ENCODE measurements around the gene SGCD. TPM values are rescaled to one million over a fixed set of nuclear protein-coding genes. Genes with fewer than 3 reads are reported as not detected.

SGCD gene
- total RNA-seq, 1 donor = 11.7 TPM

GRCh38 chr5:156497804-156498208 is 170.8 kb downstream of the SGCD start:
- no peak for DNase-seq (ENCODE audit: low read depth)
- TF ChIP-seq CTCF (IDR thresholded peaks at IDR 0.05; ENCODE audit: insufficient read depth, low read length) = no peak

GRCh38 chr5:156498226-156498980 is 171.4 kb downstream of the SGCD start:
- no peak for DNase-seq (ENCODE audit: low read depth)
- TF ChIP-seq CTCF (IDR thresholded peaks at IDR 0.05; ENCODE audit: insufficient read depth, low read length) = no peak
- H3K4me3 ChIP-seq (ENCODE audit: low read depth, low read length) = no peak overlapping the region

More at GRCh38 chr5:156497804-156498208, 170.8 kb downstream of the SGCD start:
- no peak overlapping the region for H3K4me3 ChIP-seq (ENCODE audit: low read depth, low read length)

- no peak for TF ChIP-seq CTCF (IDR thresholded peaks at IDR 0.05; ENCODE audit: insufficient read depth, low read length)
- H3K4me3 ChIP-seq (ENCODE audit: low read depth, low read length) = no peak overlapping the region
- no peak for DNase-seq (ENCODE audit: low read depth)
Measured at GRCh38 chr5:156500755-156501154, 173.8 kb downstream of the SGCD start.

- TF ChIP-seq CTCF (IDR thresholded peaks at IDR 0.05; ENCODE audit: insufficient read depth, low read length) = no peak
- no peak for DNase-seq (ENCODE audit: low read depth)
- H3K4me3 ChIP-seq (ENCODE audit: low read depth, low read length) = no peak overlapping the region
Measured at GRCh38 chr5:156505101-156505500, 178.1 kb downstream of the SGCD start.

- no peak overlapping the region for H3K4me3 ChIP-seq (ENCODE audit: low read depth, low read length)
- DNase-seq (ENCODE audit: low read depth) = no peak
- TF ChIP-seq CTCF (IDR thresholded peaks at IDR 0.05; ENCODE audit: insufficient read depth, low read length) = no peak
Measured at GRCh38 chr5:156513123-156513815, 186.3 kb downstream of the SGCD start.

- DNase-seq (ENCODE audit: low read depth) = no peak
- no peak overlapping the region for H3K4me3 ChIP-seq (ENCODE audit: low read depth, low read length)
- no peak for TF ChIP-seq CTCF (IDR thresholded peaks at IDR 0.05; ENCODE audit: insufficient read depth, low read length)
Measured at GRCh38 chr5:156515121-156515520, 188.2 kb downstream of the SGCD start.
